Measurements from ENCODE around the gene C1QTNF3. TPM values are rescaled to one million over a fixed set of nuclear protein-coding genes. Genes with fewer than 3 reads are reported as not detected.

Gene C1QTNF3
- total RNA-seq, 2 experiments from 2014 or later = 3.6 to 7.5 TPM

DNA sequence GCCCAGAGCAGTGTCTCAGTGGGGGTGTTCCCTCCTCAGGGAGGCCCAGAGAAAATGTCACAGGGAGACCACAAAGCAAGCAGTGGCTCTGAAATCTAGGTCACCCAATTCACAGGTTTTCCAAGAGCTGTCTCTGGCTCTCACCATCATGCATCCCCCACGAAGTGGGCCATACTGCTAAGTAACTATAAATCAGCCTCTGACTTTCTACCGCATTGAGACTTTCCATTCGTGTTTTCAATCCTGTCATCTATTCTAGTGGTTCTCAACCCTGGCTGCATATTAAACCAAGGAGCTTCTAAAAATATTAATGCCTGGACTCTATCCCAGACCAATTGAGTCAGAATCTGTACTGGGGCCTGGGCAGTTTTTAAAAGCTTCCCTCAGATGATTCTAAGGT, 2.0 kb upstream of the C1QTNF3 start:
- no peak overlapping the region for H2AFZ ChIP-seq (ENCODE audit: low read length)
- POLR2A ChIA-PET = no interaction called here
- TF ChIP-seq, protein P1, sequence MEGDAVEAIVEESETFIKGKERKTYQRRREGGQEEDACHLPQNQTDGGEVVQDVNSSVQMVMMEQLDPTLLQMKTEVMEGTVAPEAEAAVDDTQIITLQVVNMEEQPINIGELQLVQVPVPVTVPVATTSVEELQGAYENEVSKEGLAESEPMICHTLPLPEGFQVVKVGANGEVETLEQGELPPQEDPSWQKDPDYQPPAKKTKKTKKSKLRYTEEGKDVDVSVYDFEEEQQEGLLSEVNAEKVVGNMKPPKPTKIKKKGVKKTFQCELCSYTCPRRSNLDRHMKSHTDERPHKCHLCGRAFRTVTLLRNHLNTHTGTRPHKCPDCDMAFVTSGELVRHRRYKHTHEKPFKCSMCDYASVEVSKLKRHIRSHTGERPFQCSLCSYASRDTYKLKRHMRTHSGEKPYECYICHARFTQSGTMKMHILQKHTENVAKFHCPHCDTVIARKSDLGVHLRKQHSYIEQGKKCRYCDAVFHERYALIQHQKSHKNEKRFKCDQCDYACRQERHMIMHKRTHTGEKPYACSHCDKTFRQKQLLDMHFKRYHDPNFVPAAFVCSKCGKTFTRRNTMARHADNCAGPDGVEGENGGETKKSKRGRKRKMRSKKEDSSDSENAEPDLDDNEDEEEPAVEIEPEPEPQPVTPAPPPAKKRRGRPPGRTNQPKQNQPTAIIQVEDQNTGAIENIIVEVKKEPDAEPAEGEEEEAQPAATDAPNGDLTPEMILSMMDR (conservative IDR thresholded peaks at IDR 0.05; ENCODE audit: low read length) = no peak
- TF ChIP-seq EZH2phosphoT487 (IDR thresholded peaks at IDR 0.05; ENCODE audit: borderline replicate concordance, low read depth, low read length) = no peak
- no peak overlapping the region for H3K4me3 ChIP-seq (ENCODE audit: low read depth, low read length, poor library complexity, severe bottlenecking)
- no TSS peak for BruUV-seq (replicated peaks)
- H3K79me2 ChIP-seq (ENCODE audit: insufficient read depth, low read depth, low read length) = no peaks in the 10 kb centered on the region
- no peak overlapping the region for H3K4me2 ChIP-seq (ENCODE audit: low read length)
- no peaks in the 10 kb centered on the region for H4K20me1 ChIP-seq (ENCODE audit: insufficient read depth, low read length)
- H3K4me1 ChIP-seq (ENCODE audit: insufficient read depth, low read length, poor library complexity, severe bottlenecking) = no peaks in the 10 kb centered on the region
- CTCF ChIA-PET (ENCODE audit: unreplicated experiment) = no interaction called here
- no peaks in the 10 kb centered on the region for H3K9me2 ChIP-seq (ENCODE audit: insufficient read depth, low read length)
- H3K36me3 ChIP-seq (ENCODE audit: insufficient read depth, low read length) = no peaks in the 10 kb centered on the region
- H3K9me3 ChIP-seq (ENCODE audit: low read length) = no peaks in the 10 kb centered on the region
- H3K27ac ChIP-seq (ENCODE audit: low read depth, low read length, poor library complexity, severe bottlenecking) = no peak overlapping the region
- DNase-seq (ENCODE audit: low spot score) = no peak
- intact Hi-C loops (cut with micrococcal nuclease; ENCODE audit: unreplicated experiment) = no loop called here

DNA sequence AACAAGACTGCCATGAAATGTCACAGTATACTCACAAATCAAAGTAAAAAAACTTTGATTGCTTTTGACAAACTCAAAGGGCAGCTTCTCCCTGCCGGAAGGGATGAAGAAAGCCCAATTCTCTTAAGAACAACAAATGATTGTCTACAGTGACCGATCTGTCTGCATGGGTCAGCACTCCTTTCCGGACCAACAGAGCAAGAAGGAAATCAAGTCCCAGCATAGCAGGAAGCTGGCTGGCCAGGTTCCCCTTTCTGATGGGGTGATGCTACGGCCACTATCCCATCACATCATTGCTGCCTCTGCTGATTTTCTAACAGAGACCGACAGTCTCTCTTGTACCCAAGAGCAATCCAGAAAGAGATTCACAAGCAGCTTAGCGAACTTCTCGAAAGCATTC, 692 bp downstream of the C1QTNF3 start:
- ChIA-PET CTCF (ENCODE audit: unreplicated experiment) (no interaction called here), POLR2A (interaction anchor here (1.4 kb wide), 1 partner anchor 10 kb away, joined by 3 read pairs; no protein-coding TSS in a partner anchor)
- Histone ChIP-seq H3K36me3 (ENCODE audit: insufficient read depth, low read length) (no peaks in the 10 kb centered on the region), H3K4me3 (ENCODE audit: low read depth, low read length, poor library complexity, severe bottlenecking) (no peak overlapping the region), H2AFZ (ENCODE audit: low read length) (no peak overlapping the region), H3K79me2 (ENCODE audit: insufficient read depth, low read depth, low read length) (no peaks in the 10 kb centered on the region), H3K9me2 (ENCODE audit: insufficient read depth, low read length) (no peaks in the 10 kb centered on the region), H4K20me1 (ENCODE audit: insufficient read depth, low read length) (no peaks in the 10 kb centered on the region), H3K4me2 (ENCODE audit: low read length) (no peak overlapping the region), H3K27ac (ENCODE audit: low read depth, low read length, poor library complexity, severe bottlenecking) (no peak overlapping the region), H3K9me3 (ENCODE audit: low read length) (no peaks in the 10 kb centered on the region), H3K4me1 (ENCODE audit: insufficient read depth, low read length, poor library complexity, severe bottlenecking) (no peaks in the 10 kb centered on the region)
- intact Hi-C loops (cut with micrococcal nuclease; ENCODE audit: unreplicated experiment) = no loop called here
- no TSS peak for BruUV-seq (replicated peaks)
- no peak for DNase-seq (ENCODE audit: low spot score)
- no peak for TF ChIP-seq EZH2phosphoT487 (IDR thresholded peaks at IDR 0.05; ENCODE audit: borderline replicate concordance, low read depth, low read length)
- TF ChIP-seq, protein P1 (conservative IDR thresholded peaks at IDR 0.05; ENCODE audit: low read length) = no peak

DNA sequence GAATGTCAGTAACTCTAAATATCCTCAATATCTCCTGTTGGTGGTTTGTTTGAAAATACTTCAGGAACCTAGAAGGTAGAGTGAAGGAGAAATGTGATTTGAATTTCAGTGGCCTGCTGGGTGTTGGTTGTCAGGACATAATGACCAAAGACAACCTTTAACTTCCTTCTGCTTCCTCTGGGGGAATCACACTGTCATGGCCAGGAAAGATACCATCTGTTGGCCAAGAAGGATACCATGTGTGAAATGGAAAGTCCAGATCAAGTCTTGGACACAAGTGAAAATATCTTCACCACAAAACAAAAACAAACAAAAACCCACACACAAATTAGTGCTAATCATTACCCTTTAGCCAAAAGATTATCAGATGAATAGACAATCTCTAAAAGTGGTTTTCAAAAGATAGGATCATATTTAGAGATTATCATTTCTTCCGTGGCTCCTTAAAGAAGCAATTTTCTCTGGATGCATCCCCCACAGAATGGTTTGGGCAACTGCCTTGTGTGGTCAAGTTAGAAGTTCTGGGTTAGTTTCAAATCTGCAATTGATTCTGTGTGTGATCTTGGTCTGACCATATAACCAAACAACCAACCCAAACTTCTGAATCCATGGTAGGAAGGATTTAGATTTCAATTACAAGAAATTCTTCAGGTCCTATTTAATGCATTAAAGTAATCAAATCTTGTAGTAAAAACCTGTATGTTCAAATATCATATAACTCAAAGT, 1.6 kb downstream of the C1QTNF3 start:
- Histone ChIP-seq H3K4me3 (ENCODE audit: low read depth, low read length, poor library complexity, severe bottlenecking) (no peak overlapping the region), H3K36me3 (ENCODE audit: insufficient read depth, low read length) (no peaks in the 10 kb centered on the region), H4K20me1 (ENCODE audit: insufficient read depth, low read length) (no peaks in the 10 kb centered on the region), H3K4me1 (ENCODE audit: insufficient read depth, low read length, poor library complexity, severe bottlenecking) (no peaks in the 10 kb centered on the region), H3K79me2 (ENCODE audit: insufficient read depth, low read depth, low read length) (no peaks in the 10 kb centered on the region), H3K9me2 (ENCODE audit: insufficient read depth, low read length) (no peaks in the 10 kb centered on the region), H3K27ac (ENCODE audit: low read depth, low read length, poor library complexity, severe bottlenecking) (no peak overlapping the region), H3K9me3 (ENCODE audit: low read length) (no peaks in the 10 kb centered on the region), H2AFZ (ENCODE audit: low read length) (no peak overlapping the region), H3K4me2 (ENCODE audit: low read length) (no peak overlapping the region)
- intact Hi-C loops (cut with micrococcal nuclease; ENCODE audit: unreplicated experiment) = no loop called here
- ChIA-PET POLR2A (interaction anchor here (0.6 to 1.4 kb wide), 3 partner anchors 11 to 391 kb away, joined by 4 to 8 read pairs (median 5); no protein-coding TSS in a partner anchor), CTCF (ENCODE audit: unreplicated experiment) (no interaction called here)
- TF ChIP-seq, protein P1 (conservative IDR thresholded peaks at IDR 0.05; ENCODE audit: low read length) = no peak
- no peak for TF ChIP-seq EZH2phosphoT487 (IDR thresholded peaks at IDR 0.05; ENCODE audit: borderline replicate concordance, low read depth, low read length)
- DNase-seq (ENCODE audit: low spot score) = no peak
- no TSS peak for BruUV-seq (replicated peaks)

All from OCI-LY7 (cell line).